Endothelial cell of umbilical vein (primary cell): ENCODE measurements around the gene TEC. TPM values are rescaled to one million over a fixed set of nuclear protein-coding genes. Genes with fewer than 3 reads are reported as not detected.

Experiments used
- BruUV-seq: library from RNA; stranded (reverse); fragments of 400-500 nt; replicated peaks from 2 replicates; lab custom pipeline; 2021; lab: Mats Ljungman, UMichigan
- CTCF ChIA-PET: fragments of 300-600, 350-600 bp; sonication (Branson Sonifier 250); formaldehyde crosslinking; loops from one replicate; lab custom pipeline; 2021; ENCODE audit warnings: antibody characterized with exemption, inconsistent platforms; lab: Charles Lee
- POLR2A ChIA-PET: fragments of 300-600, 350-600 bp; sonication (Branson Sonifier 250); formaldehyde crosslinking; loops from one replicate; lab custom pipeline; 2021; ENCODE audit warnings: antibody characterized with exemption, inconsistent platforms; lab: Charles Lee
- DNase-seq: peaks from one replicate; pipeline ENCODE4 v3.0.0-alpha.2; 2011; ENCODE audit warnings: low read depth, low spot score
- FAIRE-seq: peaks from 2 replicates; lab custom pipeline; 2011; peaks lifted over from hg19 to GRCh38; lab: Jason Lieb, UNC
- H2AFZ ChIP-seq: 2 replicates; pipeline ENCODE4 v1.6.0; 2012; ENCODE audit warnings: low read depth, low read length, control low read depth, inconsistent platforms
- H3K27ac ChIP-seq: 2 replicates; pipeline ENCODE4 v1.5.1; 2011; ENCODE audit warnings: low read depth, mild to moderate bottlenecking, control low read depth, low read length, moderate library complexity; ENCODE audit not compliant: insufficient read depth
- H3K27me3 ChIP-seq, 2 experiments: 2 replicates each; pipeline versions ENCODE4 v1.6.0 to v1.6.1; 2011; ENCODE audit warnings: low read length in 2 of 2, mixed read lengths in 1 of 2; ENCODE audit not compliant: control insufficient read depth in 2 of 2, insufficient read depth in 2 of 2
- H3K36me3 ChIP-seq, 2 experiments: 2 replicates in 1 of 2; 3 replicates in 1 of 2; pipeline ENCODE4 v1.5.1; 2011; ENCODE audit warnings: low read length in 2 of 2, mild to moderate bottlenecking in 1 of 2, moderate library complexity in 1 of 2; ENCODE audit not compliant: control insufficient read depth in 2 of 2, insufficient read depth in 2 of 2; ENCODE audit errors: extremely low read depth in 1 of 2
- H3K4me1 ChIP-seq: 3 replicates; pipeline ENCODE4 v1.5.1; 2011; ENCODE audit warnings: mild to moderate bottlenecking, low read length; ENCODE audit not compliant: control insufficient read depth, insufficient read depth; ENCODE audit errors: extremely low read depth
- H3K4me2 ChIP-seq: 2 replicates; pipeline ENCODE4 v1.6.1; 2011; ENCODE audit warnings: low read length, control low read depth, mixed read lengths; ENCODE audit not compliant: insufficient read depth
- H3K4me3 ChIP-seq, 3 experiments: fragments of 200-600 bp in 1 of 3; sonication (generic), shearing (Covaris generic) in 1 of 3; replicated peaks in 1 of 3; 2 replicates each; pipeline ENCODE4 v1.5.1; 2011 to 2016; ENCODE audit warnings: control low read depth in 3 of 3, low read length in 3 of 3, mild to moderate bottlenecking in 2 of 3, inconsistent platforms in 1 of 3, low read depth in 1 of 3, moderate library complexity in 1 of 3; ENCODE audit not compliant: insufficient read depth in 1 of 3
- H3K79me2 ChIP-seq: 2 replicates; pipeline ENCODE4 v1.6.0; 2012; ENCODE audit warnings: low read length, inconsistent platforms; ENCODE audit not compliant: control insufficient read depth, insufficient read depth
- H3K9ac ChIP-seq: replicated peaks from 2 replicates; pipeline ENCODE3; 2011; ENCODE audit warnings: low read length, control low read depth; ENCODE audit not compliant: insufficient read depth; ENCODE audit errors: extremely low read depth
- H3K9me1 ChIP-seq: replicated peaks from 3 replicates; pipeline ENCODE4 v1.6.0; 2011; ENCODE audit warnings: mild to moderate bottlenecking, low read length; ENCODE audit not compliant: control insufficient read depth, insufficient read depth; ENCODE audit errors: extremely low read depth
- H3K9me3 ChIP-seq: replicated peaks from 2 replicates; pipeline ENCODE4 v1.5.1; 2012; ENCODE audit warnings: low read length, inconsistent platforms; ENCODE audit not compliant: control insufficient read depth, insufficient read depth
- H4K20me1 ChIP-seq: replicated peaks from 2 replicates; pipeline ENCODE3; 2011; ENCODE audit warnings: mild to moderate bottlenecking, low read length; ENCODE audit not compliant: control insufficient read depth, insufficient read depth; ENCODE audit errors: extremely low read depth
- CTCF ChIP-seq, 2 donors: IDR thresholded peaks; 1 replicate in 1 of 2; 2 replicates in 1 of 2; pipeline ENCODE4 v1.5.1; 2011; ENCODE audit warnings: low read length in 2 of 2, mild to moderate bottlenecking in 2 of 2, moderate library complexity in 2 of 2, control low read depth in 1 of 2, inconsistent platforms in 1 of 2, low read depth in 1 of 2; ENCODE audit not compliant: insufficient read depth in 1 of 2; ENCODE audit errors: extremely low read depth in 1 of 2
- EZH2 ChIP-seq: IDR thresholded peaks from 2 replicates; pipeline ENCODE4 v1.6.1; 2012; ENCODE audit warnings: borderline replicate concordance, low read depth, mild to moderate bottlenecking, moderate library complexity, low read length, inconsistent platforms; ENCODE audit not compliant: severe bottlenecking
- FOS ChIP-seq: IDR thresholded peaks from 2 replicates; pipeline ENCODE4 v1.6.1; 2011; ENCODE audit warnings: mild to moderate bottlenecking, low read length, moderate library complexity, borderline replicate concordance; ENCODE audit not compliant: insufficient read depth
- GATA2 ChIP-seq: IDR thresholded peaks from 2 replicates; pipeline ENCODE4 v1.7.0; 2011; ENCODE audit warnings: low read depth, mild to moderate bottlenecking, moderate library complexity, mixed read lengths, low read length; ENCODE audit not compliant: insufficient read length, insufficient read depth
- JUN ChIP-seq: IDR thresholded peaks from 2 replicates; pipeline ENCODE4 v1.6.1; 2011; ENCODE audit warnings: borderline replicate concordance, low read depth; ENCODE audit not compliant: insufficient read length, insufficient read depth
- MYC ChIP-seq: IDR thresholded peaks from one replicate; pipeline ENCODE4 v1.6.1; 2011; ENCODE audit warnings: mild to moderate bottlenecking, low read depth, low read length
- POLR2A ChIP-seq: IDR thresholded peaks from 2 replicates; pipeline ENCODE4 v1.6.1; 2012; ENCODE audit warnings: low read depth, mild to moderate bottlenecking, control low read depth, low read length
- POLR2AphosphoS5 ChIP-seq: IDR thresholded peaks from 2 replicates; pipeline ENCODE4 v1.6.1; 2012; ENCODE audit warnings: low read depth, mild to moderate bottlenecking, control low read depth, low read length, moderate library complexity; ENCODE audit not compliant: insufficient read depth
- dilution Hi-C: fragments of 300-500 bp; cut with MboI; formaldehyde crosslinking; loops from one replicate; pipeline ENCODE4 v1.15.0; 2019; ENCODE audit warnings: low sequenced_read_pairs; ENCODE audit not compliant: extremely low pct_ligation_motif_present
- intact Hi-C: fragments of 100-400 bp; cut with micrococcal nuclease; formaldehyde crosslinking; loops from one replicate; pipeline ENCODE4 v1.10.0; 2022
- polyA plus RNA-seq, 4 experiments: library from polyadenylated mRNA; depleted of rRNA in 3 of 4; stranded (reverse) in 3 of 4; unstranded in 1 of 4; fragments of >200 nt; gene quantifications; 2 replicates each; pipeline versions ENCODE4 v1.2.1 to v1.2.3, GENCODE V29; 2011 to 2012; ENCODE audit warnings: missing spikeins in 1 of 4
- total RNA-seq: library from RNA; stranded (reverse); gene quantifications from 2 replicates; pipeline ENCODE4 v1.2.3, GENCODE V29; 2021
- TF ChIP-seq, protein P1 (sequence below): IDR thresholded peaks from 2 replicates; pipeline ENCODE4 v1.6.1; 2011; ENCODE audit not compliant: insufficient read depth, insufficient read length

TEC gene
- total and polyA plus RNA-seq, 2 donors (not counting 3 experiments of a cell fraction or from before 2014, with no cell fraction given): 0.08 to 0.86 TPM

- H3K27me3 ChIP-seq: peaks cover 0 to 2% of the 10 kb centered on the region in 2 experiments
- DNase-seq (peak; percentile 54), FAIRE-seq (peak; percentile 77)
- intact Hi-C loops: loop anchor here (2.0 kb wide), 1 partner anchor 71 kb away; the partner anchor contains the start of gene SLAIN2
- no peaks in the 10 kb centered on the region for H3K9me3 ChIP-seq
- H3K9me1 ChIP-seq: no peaks in the 10 kb centered on the region
- no peak overlapping the region for H3K9ac ChIP-seq
- TF ChIP-seq POLR2AphosphoS5 (no peak), GATA2 (no peak), MYC (no peak), CTCF (IDR thresholded peaks at IDR 0.05; ENCODE audit: extremely low read depth in 1 of 2, insufficient read depth in 1 of 2, low read depth in 1 of 2, low read length in 2 of 2) (peak; percentile 14 to 37), POLR2A (no peak)
- BruUV-seq: no TSS peak
- H2AFZ ChIP-seq: peak overlapping the region; percentile 90
- dilution Hi-C loops: no loop called here
- no peak overlapping the region for H3K27ac ChIP-seq
- CTCF ChIA-PET: no interaction called here
- no peaks in the 10 kb centered on the region for H4K20me1 ChIP-seq
- H3K4me2 ChIP-seq: peak overlapping the region; percentile 81
- peaks cover 2% of the 10 kb centered on the region for H3K4me1 ChIP-seq
- H3K79me2 ChIP-seq: no peaks in the 10 kb centered on the region
- no peaks in the 10 kb centered on the region for H3K36me3 ChIP-seq
- H3K4me3 ChIP-seq: peak overlapping the region; percentile 34 to 81 (median 48)
- POLR2A ChIA-PET: no interaction called here
Observed at GRCh38 chr4:48269861-48270522, 354 bp upstream of the TEC start.

GRCh38 chr4:48267574-48267973 lies 2.1 kb downstream of the TEC start:
- Histone ChIP-seq H3K9ac (no peak overlapping the region), H3K27me3 (peaks cover 2 to 3% of the 10 kb centered on the region in 2 experiments), H3K4me1 (peaks cover 2% of the 10 kb centered on the region), H3K79me2 (no peaks in the 10 kb centered on the region), H3K4me3 (no peak overlapping the region), H3K4me2 (no peak overlapping the region), H4K20me1 (no peaks in the 10 kb centered on the region), H3K27ac (no peak overlapping the region), H2AFZ (no peak overlapping the region), H3K36me3 (no peaks in the 10 kb centered on the region), H3K9me1 (no peaks in the 10 kb centered on the region), H3K9me3 (no peaks in the 10 kb centered on the region)
- POLR2A ChIA-PET: no interaction called here
- dilution Hi-C loops (no loop called here), intact Hi-C loops (no loop called here)
- no peak for DNase-seq
- FAIRE-seq: no peak
- TF ChIP-seq, protein P1, sequence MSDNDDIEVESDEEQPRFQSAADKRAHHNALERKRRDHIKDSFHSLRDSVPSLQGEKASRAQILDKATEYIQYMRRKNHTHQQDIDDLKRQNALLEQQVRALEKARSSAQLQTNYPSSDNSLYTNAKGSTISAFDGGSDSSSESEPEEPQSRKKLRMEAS: no peak
- TF ChIP-seq EZH2 (no peak), GATA2 (no peak), FOS (no peak), JUN (no peak), POLR2AphosphoS5 (no peak), CTCF (IDR thresholded peaks at IDR 0.05; ENCODE audit: extremely low read depth in 1 of 2, insufficient read depth in 1 of 2, low read depth in 1 of 2, low read length in 2 of 2) (no peak), POLR2A (no peak), MYC (no peak)
- no TSS peak for BruUV-seq
- CTCF ChIA-PET: no interaction called here
